ENCODE results near the gene TASOR2.

TASOR2 gene

DNA sequence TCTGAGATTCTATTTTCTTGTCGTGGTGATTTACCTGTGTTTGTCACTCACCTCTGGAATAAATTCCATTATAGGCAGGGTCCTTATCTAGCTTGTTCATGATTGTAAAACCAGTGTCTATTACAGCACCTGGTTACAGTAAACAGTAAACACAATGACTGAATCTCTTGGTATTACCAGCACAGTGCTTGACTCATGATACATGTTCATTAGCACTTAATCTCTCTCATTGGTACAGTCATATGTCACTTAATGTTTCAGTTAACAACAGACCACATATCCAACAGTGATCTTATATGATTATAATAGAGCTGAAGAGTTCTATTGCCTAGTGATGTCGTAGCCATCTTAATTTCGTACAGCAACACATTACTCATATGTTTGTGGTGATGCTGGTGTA, 1.6 kb upstream of the TASOR2 start:
- FAIRE-seq (no peak), DNase-seq (ENCODE audit: insufficient read length, low spot score) (no peak)

DNA sequence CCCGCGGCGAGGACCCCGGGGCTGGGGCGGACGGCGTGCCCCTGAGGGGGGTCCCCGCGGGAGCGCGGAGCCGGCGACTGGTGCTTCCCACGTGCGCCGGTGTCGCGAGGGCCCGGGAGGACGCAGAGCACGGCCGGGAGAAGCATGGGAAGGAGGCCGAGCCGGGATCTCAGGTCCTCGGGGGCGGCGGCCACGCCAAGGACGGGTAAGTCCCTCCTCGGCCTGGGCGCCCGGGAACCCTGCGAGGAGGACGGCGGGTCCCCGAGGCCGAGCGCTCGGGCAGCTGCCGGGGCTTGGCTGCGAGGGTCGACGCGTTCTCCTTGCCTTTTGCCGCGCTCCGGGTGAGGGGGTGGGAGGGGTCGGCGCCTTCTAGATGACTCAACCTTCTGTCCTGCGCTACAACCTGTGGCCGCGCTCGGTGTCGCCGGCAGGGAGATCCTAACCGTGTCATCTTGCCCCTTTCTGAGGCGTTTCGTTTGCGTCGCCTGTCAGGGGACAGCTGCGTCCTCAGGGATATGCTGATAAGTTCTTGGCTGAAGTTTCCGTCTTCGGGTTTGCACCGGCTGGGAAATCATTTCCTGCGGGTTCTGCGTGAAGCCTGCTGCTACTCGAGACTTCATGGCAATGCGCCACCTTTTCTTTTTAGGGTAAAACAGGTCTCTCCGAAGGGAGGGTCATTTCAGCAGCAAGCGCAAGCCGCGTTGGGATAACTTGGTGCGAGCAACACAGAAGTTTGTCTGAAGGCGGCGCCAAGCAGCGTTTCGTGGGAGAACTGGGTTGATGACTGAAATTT, 529 bp downstream of the TASOR2 start:
- no peak for FAIRE-seq
- peak; percentile 46 for DNase-seq (ENCODE audit: insufficient read length, low spot score)

DNA sequence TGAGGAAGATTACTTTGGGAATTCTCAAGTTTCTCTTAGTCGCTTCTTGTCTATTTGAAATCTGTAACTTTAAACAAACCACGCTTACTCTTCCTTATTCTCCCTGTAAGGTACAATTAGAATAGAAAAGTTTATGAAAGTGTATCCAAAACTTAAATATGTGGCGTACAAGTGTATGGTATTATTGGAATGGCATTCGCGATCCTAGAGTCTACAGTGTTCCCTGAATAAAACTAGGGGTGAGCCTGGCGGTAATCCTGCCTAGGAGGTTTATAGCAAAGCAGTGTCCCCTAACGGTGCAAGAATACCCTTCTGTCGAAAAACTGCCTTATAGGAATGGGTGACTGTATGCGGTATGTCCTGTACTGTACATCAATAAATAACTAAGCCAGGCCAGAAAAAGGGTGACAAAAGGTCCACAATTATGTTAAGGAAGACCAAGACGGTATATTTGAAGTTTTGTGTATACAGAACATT, 1.2 kb downstream of the TASOR2 start:
- DNase-seq (ENCODE audit: insufficient read length, low spot score) = no peak
- no peak for FAIRE-seq

DNA sequence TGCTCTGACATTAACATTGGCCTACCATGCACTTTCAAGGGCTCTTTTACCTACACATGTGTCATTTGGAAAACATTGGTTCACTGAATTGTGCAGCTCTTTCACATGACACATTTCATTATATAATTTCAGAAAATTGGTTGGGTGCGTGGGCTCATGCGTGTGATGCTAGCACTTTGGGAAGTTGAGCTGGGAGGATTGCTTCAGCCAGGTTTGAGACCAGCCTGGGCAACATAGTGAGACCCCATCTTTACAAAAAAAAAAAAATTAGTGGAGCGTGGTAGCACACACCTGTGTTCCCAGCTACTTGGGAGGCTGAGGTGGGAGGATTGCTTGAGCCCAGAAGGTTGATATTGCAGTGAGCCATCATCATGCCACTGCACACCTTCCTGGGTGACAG, 3.9 kb downstream of the TASOR2 start:
- DNase-seq (ENCODE audit: insufficient read length, low spot score) (no peak), FAIRE-seq (no peak)

DNA sequence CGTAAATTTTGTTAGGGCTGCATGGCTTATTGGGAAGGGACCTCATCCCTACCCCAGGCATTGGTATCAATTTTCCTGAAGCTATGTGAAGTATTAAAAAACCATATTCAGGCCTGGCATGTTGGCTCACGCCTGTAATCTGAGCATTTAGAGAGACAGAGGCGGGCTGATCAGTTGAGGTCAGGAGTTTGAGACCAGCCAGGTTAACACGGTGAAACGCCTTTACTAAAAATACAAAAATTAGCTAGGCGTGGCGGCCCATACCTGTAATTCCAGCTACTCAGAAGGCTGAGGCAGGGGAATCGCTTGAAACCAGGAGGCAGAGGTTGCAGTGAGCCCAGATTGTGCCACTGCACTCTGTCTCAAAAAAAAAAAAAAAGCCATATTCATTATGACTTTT, 7.1 kb downstream of the TASOR2 start:
- DNase-seq (ENCODE audit: insufficient read length, low spot score) (no peak), FAIRE-seq (no peak)

DNA sequence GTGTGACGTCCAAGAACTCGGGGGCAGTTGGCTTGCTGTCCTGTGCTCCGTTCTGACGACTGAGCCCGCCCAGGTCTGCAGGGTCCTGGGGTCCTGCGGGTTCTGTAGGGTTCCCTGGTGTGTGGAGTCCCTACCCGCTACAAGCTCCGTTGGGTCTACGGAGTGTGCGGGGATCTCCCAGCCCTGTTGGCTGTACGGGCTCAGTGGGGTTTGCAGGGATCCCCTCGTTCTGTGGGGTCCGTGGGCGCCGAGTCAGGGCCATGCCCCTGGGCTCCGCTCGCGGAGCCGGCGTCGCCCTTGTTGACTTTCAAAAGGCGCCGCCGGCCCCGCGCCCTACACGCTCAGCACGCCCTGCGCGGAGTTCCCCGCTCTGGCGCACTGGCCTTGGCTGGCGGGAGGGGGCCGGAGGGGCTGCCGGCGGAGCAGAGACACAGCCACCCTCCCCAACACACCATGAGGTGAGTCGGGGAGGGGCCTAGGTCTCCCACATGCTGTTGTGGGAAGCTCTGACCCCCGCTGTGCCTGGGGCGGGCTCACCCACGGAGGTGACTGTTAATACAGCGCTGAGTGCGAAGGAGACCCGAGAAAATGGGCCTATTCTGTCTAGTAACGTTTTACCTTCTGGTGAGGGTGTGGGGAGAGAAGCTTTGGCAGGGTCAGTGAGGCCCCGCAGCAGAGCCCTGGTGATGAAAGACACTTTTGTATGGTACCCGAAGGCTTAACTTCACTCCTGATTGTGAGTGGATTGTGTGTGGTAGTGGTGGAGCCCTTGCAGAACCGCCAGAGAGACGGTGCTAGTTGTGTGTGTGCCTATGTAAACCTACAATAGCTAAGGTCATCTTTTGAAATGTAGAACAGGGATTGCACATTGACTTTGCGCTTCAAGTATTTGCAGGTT, 8.1 kb downstream of the TASOR2 start:
- FAIRE-seq (no peak), DNase-seq (ENCODE audit: insufficient read length, low spot score) (no peak)

DNA sequence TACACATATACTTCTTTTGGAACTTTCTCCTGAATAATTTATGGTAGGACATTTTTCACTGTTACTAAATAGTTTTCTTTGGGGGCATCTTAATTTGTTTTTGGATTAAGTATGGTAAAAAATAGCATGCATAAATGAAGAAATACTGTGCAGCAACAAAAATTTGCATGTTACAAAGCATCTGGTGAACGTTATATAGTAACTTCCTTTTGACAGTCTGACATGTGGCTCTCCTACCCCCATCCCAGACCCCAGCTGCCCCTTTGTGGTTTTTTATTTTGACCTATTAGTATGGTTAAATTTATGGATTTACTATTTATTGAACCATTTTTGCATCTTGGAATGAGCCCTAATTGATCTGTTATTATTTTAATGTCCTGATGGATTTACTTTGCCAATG, 9.9 kb downstream of the TASOR2 start:
- FAIRE-seq (no peak), DNase-seq (ENCODE audit: insufficient read length, low spot score) (no peak)

DNA sequence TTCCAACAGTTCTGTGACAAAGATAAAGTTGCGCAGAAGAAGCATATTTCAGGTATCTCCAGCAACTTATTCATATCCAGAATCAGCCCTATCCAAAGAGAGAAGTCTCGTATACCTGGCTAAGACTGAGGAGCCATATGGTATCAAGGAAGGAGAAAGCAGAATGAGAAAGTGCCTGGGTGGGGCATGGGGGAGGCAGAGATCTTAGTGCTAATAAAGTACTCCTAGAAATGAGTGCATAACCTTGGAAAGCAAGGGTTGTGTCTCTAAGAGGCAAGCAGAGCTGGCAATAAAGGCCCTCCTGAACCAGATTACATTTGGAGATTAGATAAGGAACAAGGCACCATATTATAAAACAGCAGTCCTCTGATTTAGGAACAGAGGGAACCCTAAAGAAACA, 12.7 kb downstream of the TASOR2 start:
- FAIRE-seq (no peak), DNase-seq (ENCODE audit: insufficient read length, low spot score) (no peak)

DNA sequence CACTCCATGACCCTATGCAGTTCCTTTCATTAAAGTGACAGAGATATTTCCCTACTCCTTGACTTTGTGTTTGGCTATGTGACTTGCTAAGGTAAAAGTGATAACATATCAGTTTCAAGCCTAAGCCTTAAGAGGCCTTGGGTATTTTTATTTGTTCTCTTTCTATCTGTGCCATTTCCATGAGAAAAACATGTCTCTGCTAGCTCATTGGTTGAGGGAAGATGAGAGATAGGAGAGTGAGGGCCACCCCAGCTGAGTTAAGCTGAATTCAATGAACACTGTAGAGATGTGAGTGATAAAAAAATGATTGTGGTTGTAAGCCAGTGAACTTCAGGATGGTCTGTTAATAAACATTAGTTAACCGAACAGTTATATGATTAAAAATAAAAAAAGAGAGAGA, 13.4 kb downstream of the TASOR2 start:
- no peak for FAIRE-seq
- DNase-seq (ENCODE audit: insufficient read length, low spot score) = no peak

DNA sequence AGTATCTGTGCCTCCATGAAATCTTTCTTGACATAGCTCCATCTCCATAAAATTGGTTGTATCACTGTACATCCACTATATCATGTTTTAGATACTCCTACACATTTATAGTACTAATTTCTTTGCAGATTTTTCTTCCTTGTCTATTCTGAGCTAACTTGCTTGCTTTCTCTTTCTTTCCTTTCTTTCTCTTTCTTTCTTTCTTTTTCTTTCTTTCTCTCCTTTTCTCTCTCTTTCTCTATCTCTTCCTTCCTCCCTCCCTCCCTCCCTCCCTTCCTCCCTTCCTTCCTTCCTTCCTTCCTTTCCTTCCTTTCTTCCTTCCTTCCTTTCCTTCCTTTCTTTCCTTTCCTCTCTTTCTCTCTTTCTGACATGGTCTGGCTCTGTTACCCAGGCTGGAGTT, 23.7 kb downstream of the TASOR2 start:
- FAIRE-seq = no peak
- no peak for DNase-seq (ENCODE audit: insufficient read length, low spot score)

DNA sequence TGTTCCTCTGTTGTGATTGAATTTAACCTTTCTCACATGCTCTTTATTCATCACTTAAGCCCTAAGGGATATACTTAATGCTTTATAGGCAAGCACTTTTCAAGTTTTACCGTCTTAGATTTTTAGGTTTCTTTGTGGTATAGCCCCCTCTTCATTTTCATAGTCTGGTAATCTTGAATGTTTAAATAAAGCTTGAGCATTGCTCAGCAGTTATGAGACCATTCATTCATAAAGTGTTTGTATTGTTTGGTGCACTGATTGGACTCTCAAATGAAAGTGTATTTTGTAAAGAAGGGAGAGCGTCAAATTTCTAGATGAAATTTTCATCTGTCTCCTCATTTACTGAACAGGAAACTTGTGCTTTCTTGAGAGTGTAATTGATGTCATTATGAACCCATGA, 25.2 kb downstream of the TASOR2 start:
- DNase-seq (ENCODE audit: insufficient read length, low spot score) = no peak
- no peak for FAIRE-seq

DNA sequence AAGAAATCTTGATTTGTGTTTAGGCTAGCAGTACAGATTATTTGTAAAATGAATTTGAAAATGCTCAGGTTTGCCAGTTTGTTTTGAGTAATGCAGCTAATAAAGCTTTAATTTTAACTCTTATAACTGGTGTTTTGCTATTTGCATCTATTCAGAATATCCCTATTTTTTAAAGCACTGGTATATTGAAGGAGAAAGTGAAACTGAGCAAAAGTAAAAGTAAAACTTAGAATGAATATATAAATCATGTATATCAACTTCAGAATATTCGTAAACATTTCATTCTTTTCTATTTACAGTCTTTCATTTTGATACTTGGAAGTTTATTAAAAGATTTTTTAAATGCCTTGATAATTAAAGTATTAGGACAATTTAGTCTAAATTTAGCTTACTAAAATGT, 26.2 kb downstream of the TASOR2 start:
- no peak for DNase-seq (ENCODE audit: insufficient read length, low spot score)
- FAIRE-seq = no peak

DNA sequence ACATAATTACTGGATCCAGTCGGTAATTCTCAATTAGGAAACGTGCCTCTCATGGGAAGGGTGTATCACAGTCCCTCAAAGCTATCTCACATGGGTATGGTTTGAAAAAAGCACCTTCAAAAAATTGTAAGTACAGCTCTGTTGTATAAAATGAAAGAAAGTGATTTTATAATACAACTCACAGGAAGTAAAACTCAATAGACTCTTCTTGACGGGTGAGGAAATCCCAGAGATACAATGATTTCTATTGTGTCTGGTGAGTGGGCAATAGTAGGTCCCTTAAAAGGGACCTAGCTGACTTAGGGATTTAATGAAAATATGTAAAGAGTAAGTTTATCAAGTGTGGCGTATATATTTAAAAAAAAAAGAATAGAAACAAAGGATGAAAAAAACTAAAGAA, 27.0 kb downstream of the TASOR2 start:
- no peak for DNase-seq (ENCODE audit: insufficient read length, low spot score)
- no peak for FAIRE-seq

DNA sequence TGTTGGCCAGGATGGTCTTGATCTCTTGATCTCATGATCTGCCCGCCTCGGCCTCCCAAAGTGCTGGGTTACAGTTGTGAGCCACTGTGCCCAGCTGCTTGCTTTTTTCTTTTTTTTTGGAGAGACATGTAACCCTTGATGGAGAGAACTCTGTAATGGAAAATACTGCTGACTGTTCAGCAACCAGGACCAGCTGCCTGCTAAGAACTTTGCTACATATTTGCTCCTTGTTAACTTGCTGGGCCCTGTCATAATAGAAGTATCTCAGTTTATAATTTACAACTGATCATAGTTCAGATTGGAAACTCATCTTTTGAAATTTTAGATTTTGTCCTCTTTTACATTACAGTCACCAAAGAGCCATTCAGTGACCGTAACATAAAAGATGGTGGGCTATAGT, 34.9 kb downstream of the TASOR2 start:
- DNase-seq (ENCODE audit: insufficient read length, low spot score) (no peak), FAIRE-seq (no peak)

DNA sequence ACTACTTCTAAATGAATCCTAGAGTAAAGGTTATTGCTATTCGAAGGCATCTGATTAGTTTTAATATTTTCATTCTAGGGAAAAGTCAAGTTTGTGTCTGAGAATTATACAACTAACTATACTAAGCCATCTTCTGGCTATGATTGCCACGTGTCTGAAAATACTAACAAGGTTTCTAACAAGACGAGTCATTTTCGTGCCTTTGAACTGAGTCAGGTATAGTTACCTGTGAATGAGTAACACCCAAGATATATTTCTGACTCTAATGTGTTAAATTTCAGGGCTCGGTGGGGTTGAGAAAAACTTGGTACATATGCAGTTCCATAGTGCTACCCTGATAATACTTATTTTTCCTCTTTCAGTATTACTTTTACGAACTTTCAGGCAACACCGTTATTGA, 35.5 kb downstream of the TASOR2 start:
- DNase-seq (ENCODE audit: insufficient read length, low spot score) (no peak), FAIRE-seq (no peak)

DNA sequence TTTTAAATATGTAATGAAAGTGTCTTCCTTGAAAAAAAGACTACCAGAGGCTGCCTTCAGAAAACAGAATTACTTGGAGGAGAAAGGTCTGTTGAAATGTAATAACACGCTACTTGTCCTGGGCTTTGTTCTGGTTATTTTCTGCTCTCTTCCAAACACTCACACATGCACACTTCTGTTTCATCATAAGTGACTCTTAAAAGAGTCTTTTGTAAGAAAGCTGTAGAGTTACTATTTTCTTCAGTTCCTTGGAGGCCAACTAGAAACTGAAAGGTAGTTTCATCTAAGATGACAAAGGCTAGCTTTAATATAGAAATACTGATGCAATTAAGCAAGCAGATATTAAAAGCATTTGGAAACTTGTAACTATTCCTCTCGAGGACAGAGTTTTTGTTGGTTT, 39.1 kb downstream of the TASOR2 start:
- FAIRE-seq = no peak
- DNase-seq (ENCODE audit: insufficient read length, low spot score) = no peak

DNA sequence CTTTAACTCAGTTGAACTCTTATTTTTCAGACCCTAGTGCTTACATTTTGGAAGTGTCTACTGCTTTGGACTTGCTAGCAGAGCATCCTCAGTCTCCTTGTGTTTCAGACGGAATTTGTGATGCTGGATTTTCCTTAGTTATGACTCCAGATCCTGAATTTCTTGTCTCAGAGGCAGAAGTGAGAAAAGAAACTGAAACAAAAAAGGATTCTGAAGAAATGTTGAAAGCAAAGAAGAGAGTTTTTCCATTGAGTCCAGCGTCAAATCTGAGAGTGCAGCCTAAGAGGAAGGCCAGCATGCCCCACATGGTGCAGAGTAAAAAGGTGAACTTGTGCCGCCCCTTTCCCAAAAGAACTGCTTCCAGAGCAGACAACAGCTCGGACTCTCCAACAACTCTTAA, 46.1 kb downstream of the TASOR2 start:
- DNase-seq (ENCODE audit: insufficient read length, low spot score) (no peak), FAIRE-seq (no peak)

DNA sequence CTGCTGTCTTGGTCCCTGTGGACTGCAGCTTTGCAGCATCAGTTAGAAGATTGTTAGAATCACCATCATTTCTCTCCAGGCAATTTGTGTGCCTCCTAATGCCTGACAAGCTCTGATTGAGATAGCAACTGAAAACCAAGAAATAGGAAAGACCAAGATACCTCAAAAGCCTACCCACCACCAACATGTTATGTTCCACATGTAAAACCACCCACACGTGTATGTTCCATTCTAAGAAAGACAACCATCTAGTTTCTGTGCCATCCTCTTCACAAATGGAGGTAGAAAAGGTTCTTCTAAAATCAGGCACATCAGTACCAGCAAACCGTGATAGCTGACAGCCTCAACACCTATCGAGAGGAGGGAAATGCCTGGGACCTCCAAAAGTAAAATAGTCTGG, 46.9 kb downstream of the TASOR2 start:
- FAIRE-seq = no peak
- DNase-seq (ENCODE audit: insufficient read length, low spot score) = no peak

DNA sequence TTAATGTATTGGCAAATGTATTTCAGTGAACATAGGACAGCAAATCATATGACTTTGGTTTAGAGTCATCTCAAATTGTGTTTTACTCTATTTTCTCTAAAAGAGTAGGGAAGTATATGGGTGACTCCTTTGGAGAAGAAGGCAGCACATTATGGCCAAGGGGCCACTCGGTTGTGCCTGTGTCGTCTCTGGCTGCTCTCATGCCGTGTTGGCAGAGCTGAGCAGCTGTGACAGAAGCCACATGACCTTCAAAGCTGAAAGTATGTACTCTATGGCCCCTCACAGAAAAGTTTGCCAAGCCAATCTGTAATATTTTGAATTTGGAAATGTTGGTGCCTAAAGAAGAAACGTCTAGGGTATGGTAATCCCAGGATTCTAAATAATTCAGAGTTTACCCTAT, 47.5 kb downstream of the TASOR2 start:
- DNase-seq (ENCODE audit: insufficient read length, low spot score) (no peak), FAIRE-seq (no peak)

Measured in HTR-8/SVneo (cell line).